SK-N-SH treated with all-trans-retinoic acid at 6 μM for 48 hours (cell line): ENCODE data around the gene CFL2.

Source experiments
- ATAC-seq: fragments of 200-7000 bp; cut with Tn5 transposase; 3 replicates; pipeline ENCODE4 v1.9.1; 2020; ENCODE audit warnings: mild to moderate bottlenecking, moderate library complexity
- ARNTL ChIP-seq: fragments of 450-650 bp; formaldehyde crosslinking; IDR thresholded peaks from 2 replicates; pipeline ENCODE4 v1.5.0; 2020; ENCODE audit warnings: low read depth, mild to moderate bottlenecking, moderate library complexity, borderline replicate concordance
- BACH2 ChIP-seq: fragments of 250-450 bp; sonication (Bioruptor Pico); IDR thresholded peaks from 2 replicates; pipeline ENCODE4 v1.9.0; 2021; ENCODE audit warnings: mild to moderate bottlenecking, borderline replicate concordance
- CSDC2 ChIP-seq: fragments of 250-450 bp; sonication (Bioruptor Pico); IDR thresholded peaks from 2 replicates; pipeline ENCODE4 v1.5.0; 2020; ENCODE audit warnings: mild to moderate bottlenecking, moderate library complexity
- CSRNP3 ChIP-seq: fragments of 250-450 bp; sonication (Bioruptor Pico); IDR thresholded peaks from 2 replicates; pipeline ENCODE4 v1.5.1; 2021; ENCODE audit warnings: mild to moderate bottlenecking, moderate library complexity
- ESRRG ChIP-seq: fragments of 250-450 bp; sonication (Bioruptor Pico); IDR thresholded peaks from 2 replicates; pipeline ENCODE4 v1.6.1; 2021; ENCODE audit warnings: mild to moderate bottlenecking
- GLIS3 ChIP-seq: fragments of 250-450 bp; sonication (Bioruptor Pico); IDR thresholded peaks from 2 replicates; pipeline ENCODE4 v1.5.0; 2020; ENCODE audit warnings: mild to moderate bottlenecking, moderate library complexity
- ISL1 ChIP-seq: fragments of 250-450 bp; sonication (Bioruptor Pico); IDR thresholded peaks from 2 replicates; pipeline ENCODE4 v2.1.2; 2022; ENCODE audit warnings: mild to moderate bottlenecking, moderate library complexity
- OSR1 ChIP-seq: fragments of 250-450 bp; sonication (Bioruptor Pico); IDR thresholded peaks from 2 replicates; pipeline ENCODE4 v1.8.0; 2022; ENCODE audit warnings: moderate library complexity, mild to moderate bottlenecking, inconsistent platforms
- POU6F1 ChIP-seq: fragments of 250-450 bp; sonication (Bioruptor Pico); IDR thresholded peaks from 2 replicates; pipeline ENCODE4 v1.8.0; 2021; ENCODE audit warnings: low read depth, mild to moderate bottlenecking, moderate library complexity, borderline replicate concordance
- PPARA ChIP-seq: fragments of 250-450 bp; sonication (Bioruptor Pico); IDR thresholded peaks from 2 replicates; pipeline ENCODE4 v1.5.0; 2020; ENCODE audit warnings: mild to moderate bottlenecking, borderline replicate concordance
- RARB ChIP-seq: fragments of 250-450 bp; sonication (Bioruptor Pico); IDR thresholded peaks from 2 replicates; pipeline ENCODE4 v1.8.0; 2021; ENCODE audit warnings: mild to moderate bottlenecking, moderate library complexity
- TOX ChIP-seq: fragments of 250-450 bp; sonication (Bioruptor Pico); IDR thresholded peaks from 2 replicates; pipeline ENCODE4 v1.8.0; 2021; ENCODE audit warnings: mild to moderate bottlenecking, moderate library complexity, borderline replicate concordance
- TSHZ2 ChIP-seq: fragments of 250-450 bp; sonication (Bioruptor Pico); IDR thresholded peaks from 2 replicates; pipeline ENCODE4 v1.5.0; 2020; ENCODE audit warnings: mild to moderate bottlenecking, moderate library complexity
- ZC3H10 ChIP-seq: fragments of 250-450 bp; sonication (Bioruptor Pico); IDR thresholded peaks from 2 replicates; pipeline ENCODE4 v1.5.1; 2021; ENCODE audit warnings: mild to moderate bottlenecking, moderate library complexity
- ZFP3 ChIP-seq: fragments of 250-450 bp; sonication (Bioruptor Pico); IDR thresholded peaks from 2 replicates; pipeline ENCODE4 v1.5.0; 2020; ENCODE audit warnings: mild to moderate bottlenecking, moderate library complexity
- ZFP30 ChIP-seq: fragments of 450-650 bp; formaldehyde crosslinking; IDR thresholded peaks from 2 replicates; pipeline ENCODE4 v1.5.0; 2022; ENCODE audit warnings: mild to moderate bottlenecking, moderate library complexity
- ZNF70 ChIP-seq: fragments of 450-650 bp; formaldehyde crosslinking; IDR thresholded peaks from 2 replicates; pipeline ENCODE4 v1.5.0; 2020; ENCODE audit warnings: mild to moderate bottlenecking, moderate library complexity
- ZNF8 ChIP-seq: fragments of 450-650 bp; formaldehyde crosslinking; IDR thresholded peaks from 2 replicates; pipeline ENCODE4 v1.5.0; 2020; ENCODE audit warnings: mild to moderate bottlenecking, moderate library complexity
- TF ChIP-seq, protein P1 (sequence below): fragments of 250-450 bp; sonication (Bioruptor Pico); IDR thresholded peaks from 2 replicates; pipeline ENCODE4 v1.8.0; 2020; ENCODE audit warnings: mild to moderate bottlenecking, moderate library complexity, borderline replicate concordance
- TF ChIP-seq, protein P2 (sequence below): fragments of 250-450 bp; sonication (Bioruptor Pico); IDR thresholded peaks from 2 replicates; pipeline ENCODE4 v1.5.1; 2020; ENCODE audit warnings: low read depth, mild to moderate bottlenecking, moderate library complexity

Gene CFL2

GRCh38 chr14:34692348-34692747 is 22.0 kb downstream of the CFL2 start:
- no peak for TF ChIP-seq ZNF8 (CRISPR knock-in tag)
- TF ChIP-seq CSRNP3 (CRISPR knock-in tag) = no peak
- TF ChIP-seq ESRRG (CRISPR knock-in tag) = no peak
- no peak for ATAC-seq

DNA sequence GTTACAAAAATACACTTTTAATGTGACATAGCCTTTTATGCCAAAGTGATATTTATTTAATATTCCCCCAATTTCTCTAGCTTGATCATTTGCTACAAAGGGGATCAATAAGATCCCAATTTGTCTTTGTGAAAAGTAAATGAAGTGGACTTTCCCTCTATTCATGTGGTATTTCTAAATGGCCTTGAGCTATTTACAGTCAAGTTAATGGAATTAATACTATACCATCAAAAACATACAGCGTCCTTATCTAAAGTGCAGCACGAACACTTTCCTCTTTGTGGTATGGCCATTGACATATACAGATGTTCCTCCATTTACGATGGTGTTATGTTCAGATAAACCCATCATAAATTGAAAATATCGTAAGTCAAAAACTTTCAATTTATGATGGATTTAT is 23.2 kb downstream of the CFL2 start:
- no peak for ATAC-seq
- TF ChIP-seq ZFP3 (CRISPR knock-in tag) (no peak), ZNF70 (no peak), TSHZ2 (CRISPR knock-in tag) (no peak), OSR1 (CRISPR knock-in tag) (no peak), ZNF8 (CRISPR knock-in tag) (no peak), PPARA (CRISPR knock-in tag) (no peak), ARNTL (CRISPR knock-in tag) (no peak), GLIS3 (CRISPR knock-in tag) (no peak), POU6F1 (CRISPR knock-in tag) (no peak), TOX (no peak), ZC3H10 (CRISPR knock-in tag) (no peak), CSDC2 (CRISPR knock-in tag) (no peak), ESRRG (CRISPR knock-in tag) (no peak), RARB (CRISPR knock-in tag) (no peak), CSRNP3 (CRISPR knock-in tag) (no peak), ISL1 (CRISPR knock-in tag) (no peak), ZFP30 (CRISPR knock-in tag) (no peak), BACH2 (CRISPR knock-in tag) (no peak)
- TF ChIP-seq, protein P1, sequence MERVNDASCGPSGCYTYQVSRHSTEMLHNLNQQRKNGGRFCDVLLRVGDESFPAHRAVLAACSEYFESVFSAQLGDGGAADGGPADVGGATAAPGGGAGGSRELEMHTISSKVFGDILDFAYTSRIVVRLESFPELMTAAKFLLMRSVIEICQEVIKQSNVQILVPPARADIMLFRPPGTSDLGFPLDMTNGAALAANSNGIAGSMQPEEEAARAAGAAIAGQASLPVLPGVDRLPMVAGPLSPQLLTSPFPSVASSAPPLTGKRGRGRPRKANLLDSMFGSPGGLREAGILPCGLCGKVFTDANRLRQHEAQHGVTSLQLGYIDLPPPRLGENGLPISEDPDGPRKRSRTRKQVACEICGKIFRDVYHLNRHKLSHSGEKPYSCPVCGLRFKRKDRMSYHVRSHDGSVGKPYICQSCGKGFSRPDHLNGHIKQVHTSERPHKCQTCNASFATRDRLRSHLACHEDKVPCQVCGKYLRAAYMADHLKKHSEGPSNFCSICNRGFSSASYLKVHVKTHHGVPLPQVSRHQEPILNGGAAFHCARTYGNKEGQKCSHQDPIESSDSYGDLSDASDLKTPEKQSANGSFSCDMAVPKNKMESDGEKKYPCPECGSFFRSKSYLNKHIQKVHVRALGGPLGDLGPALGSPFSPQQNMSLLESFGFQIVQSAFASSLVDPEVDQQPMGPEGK (CRISPR knock-in tag) = no peak
- TF ChIP-seq, protein P2, sequence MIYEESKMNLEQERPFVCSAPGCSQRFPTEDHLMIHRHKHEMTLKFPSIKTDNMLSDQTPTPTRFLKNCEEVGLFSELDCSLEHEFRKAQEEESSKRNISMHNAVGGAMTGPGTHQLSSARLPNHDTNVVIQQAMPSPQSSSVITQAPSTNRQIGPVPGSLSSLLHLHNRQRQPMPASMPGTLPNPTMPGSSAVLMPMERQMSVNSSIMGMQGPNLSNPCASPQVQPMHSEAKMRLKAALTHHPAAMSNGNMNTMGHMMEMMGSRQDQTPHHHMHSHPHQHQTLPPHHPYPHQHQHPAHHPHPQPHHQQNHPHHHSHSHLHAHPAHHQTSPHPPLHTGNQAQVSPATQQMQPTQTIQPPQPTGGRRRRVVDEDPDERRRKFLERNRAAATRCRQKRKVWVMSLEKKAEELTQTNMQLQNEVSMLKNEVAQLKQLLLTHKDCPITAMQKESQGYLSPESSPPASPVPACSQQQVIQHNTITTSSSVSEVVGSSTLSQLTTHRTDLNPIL (CRISPR knock-in tag) = no peak
